ENCODE measurements around the gene OSBPL5.

OSBPL5 gene

DNA sequence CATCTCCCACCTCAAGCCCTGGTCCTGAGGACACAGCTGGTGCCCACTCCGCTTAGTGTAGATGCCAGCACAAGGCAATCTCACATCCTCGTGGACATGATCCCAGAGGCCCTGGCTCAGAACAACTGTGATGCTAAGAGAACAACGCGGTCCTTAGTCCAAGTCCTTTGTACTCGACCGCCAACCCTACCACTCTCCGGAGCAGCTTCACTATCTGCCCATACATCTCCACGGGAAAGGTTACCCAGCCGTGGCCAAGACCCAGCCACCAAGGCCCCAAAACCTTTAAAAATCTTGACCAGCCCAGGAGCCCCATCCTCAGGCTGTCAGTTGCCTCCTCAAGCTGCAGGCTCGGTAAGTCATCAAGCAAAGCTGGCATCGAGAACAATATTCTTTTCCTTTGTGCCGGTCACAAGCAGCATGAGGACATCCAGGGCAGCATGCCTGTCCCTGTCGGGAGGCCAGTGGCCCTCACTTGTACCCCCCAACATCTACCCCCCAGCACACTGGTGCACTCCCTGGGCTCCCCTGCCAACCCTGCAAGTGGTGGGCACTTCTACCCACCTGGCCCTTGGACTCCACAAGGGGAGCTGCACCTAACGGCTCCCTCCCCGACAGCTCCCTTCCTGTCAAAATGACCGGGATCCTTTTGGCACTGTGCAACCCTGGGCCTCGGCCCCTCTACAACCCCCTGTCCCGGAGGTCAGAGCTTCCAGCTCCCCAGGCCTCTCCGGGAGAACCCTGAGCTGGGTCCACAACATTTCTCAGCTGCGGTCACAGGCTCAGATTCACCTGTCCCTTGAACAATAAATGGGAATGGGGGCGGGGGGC is 2.5 kb downstream of the OSBPL5 start:
- DNase-seq: peak; percentile 13

DNA sequence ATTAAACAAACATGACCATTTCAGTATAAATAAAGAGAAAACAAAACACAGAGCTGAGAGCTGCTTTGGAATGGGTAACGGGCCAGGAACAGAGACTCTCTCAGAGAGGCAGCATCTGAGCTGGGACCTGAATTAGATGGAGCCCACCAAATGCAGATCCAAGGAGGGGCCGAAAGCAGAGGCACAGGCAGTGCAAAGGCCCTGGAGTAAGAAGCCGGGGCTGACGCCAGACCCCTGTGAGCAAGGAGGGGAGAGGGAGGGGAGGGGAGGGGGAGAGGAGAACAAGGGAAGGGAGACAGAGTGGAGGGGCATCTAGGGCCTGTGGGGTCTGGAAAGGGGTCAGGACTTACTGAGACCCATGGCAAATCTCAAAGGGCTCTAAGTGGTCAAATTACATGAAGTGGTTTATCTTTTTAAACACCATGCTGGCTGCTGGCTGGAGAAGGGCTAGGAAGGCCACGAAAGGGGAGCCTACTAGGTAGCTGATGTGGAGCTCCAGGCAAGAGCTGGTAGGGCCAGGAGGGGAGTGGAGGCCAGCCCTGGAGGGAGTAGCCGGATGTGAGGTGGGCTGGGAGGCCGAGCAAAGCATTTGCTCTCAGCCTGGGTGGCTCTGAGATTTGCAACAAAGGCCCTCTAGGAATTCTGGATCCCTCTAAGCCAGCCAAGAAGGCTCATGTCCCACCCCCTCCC is 3.2 kb downstream of the OSBPL5 start:
- DNase-seq: peak; percentile 11

DNA sequence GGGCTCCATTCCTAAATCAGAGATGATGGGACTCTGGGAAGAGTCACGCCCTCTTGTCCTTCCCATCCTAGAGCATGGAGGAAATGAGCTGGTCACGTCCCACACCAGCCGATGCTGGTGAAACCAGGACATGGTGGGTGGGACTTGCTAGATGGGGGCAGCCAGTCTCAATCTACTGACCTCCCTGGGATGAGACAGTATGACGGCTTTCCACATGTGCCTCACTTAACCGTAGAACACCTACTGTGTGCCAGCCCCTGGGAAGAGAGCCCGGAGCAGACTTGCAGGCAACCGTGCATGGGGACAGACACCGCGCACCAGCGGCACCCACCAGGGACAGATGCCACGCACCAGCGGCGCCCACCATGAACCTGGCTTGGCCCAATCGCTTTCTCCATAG is 3.8 kb downstream of the OSBPL5 start:
- DNase-seq: no peak

DNA sequence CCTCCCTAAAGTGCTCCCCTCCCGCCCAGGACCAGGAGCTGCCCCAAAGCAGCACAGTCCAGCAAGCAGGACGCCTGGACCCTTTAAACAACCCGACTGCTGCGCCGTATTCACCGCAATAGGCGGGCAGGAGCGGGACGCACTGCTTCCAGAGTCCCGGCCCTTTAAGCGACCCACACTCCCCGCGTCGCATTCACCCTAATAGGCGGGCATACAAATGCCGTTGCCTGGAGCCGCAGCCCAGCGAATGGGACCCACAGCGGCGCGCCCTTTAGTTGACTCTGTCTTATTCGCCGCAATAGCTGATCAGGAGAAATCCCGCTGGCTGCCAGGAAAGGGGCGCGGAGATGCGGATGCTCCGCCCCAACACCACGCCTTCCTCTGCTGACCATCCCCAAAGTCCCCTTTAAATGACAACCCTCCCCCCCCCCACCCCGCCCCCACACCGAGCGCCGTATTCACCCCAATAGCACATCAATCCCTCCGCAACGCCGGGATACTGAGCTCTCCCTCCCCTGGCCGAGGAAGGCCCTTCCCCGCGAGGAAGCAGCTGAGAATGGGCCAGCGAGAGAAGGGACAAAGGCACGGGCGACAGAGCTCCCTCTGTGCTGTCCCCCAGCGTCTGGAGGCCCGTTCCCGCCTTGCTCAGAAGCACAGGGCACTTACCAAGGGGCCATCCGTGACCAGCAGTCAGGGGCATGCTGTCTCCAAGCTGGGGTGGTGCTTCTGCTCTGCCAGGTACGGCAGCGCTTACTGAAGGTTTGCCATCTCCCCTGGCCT is 4.7 kb downstream of the OSBPL5 start:
- peak; percentile 93 for DNase-seq

DNA sequence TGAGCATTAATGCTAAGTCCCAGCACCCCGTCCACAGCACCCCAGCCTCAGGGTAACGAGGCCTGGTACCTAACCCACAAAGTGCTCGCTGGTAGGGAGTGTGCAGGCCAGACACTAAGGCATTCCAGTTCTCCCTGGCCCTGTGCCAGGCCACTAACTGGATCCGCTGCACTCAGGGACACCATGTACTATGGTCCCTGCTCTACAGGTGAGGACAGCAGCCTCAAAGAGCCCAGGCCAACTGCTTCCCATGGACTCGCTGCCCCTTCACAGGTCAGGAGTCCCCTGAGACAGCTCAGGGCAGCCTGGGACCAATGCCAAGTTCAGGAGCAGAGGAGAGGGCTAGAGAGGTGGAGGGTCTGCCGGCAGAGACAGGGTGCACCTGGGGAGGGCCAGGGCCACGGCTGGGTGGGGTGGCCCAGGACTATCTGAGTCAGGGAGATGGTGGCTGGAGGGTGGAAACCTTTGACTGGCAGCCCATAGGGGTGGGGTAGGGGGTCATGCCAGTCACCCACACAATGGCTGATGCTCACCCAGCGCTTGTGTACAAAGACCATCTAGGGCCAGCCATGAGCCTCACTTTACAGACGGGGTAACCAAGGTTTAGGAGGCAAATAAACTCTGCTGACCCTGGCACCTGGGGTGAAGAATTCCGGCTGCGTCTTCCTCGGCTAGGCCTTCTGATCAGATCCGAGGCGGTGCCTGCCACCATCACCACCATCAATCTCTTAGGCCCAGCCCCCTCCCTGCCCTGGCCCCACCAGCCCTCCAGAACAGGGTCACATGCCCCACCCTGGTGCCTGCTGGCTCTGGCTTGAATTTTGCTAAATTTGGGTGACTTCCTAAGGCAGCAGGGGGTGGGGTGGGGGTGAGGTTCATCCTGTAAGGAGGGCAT is 5.6 kb downstream of the OSBPL5 start:
- DNase-seq: no peak

DNA sequence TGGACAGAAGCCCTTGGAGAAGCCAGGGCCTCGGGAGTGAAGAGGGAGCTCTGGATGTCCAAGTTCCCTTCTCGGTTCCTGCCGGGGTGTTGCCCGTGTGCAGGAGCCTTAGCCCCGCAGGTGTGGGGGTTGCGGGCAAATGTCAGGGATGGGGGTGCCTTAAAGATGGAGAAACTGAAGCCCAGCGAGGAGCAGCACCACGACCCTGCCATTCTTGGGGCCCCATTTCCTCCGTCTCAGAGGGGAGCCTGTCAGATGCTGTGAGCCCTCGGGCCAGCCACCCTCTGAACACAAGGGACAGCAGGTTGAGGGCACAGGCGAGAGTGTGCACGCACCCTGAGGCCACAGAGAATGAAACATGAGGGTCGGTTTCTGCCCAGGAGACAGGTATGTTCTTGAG is 6.3 kb downstream of the OSBPL5 start:
- DNase-seq: no peak

DNA sequence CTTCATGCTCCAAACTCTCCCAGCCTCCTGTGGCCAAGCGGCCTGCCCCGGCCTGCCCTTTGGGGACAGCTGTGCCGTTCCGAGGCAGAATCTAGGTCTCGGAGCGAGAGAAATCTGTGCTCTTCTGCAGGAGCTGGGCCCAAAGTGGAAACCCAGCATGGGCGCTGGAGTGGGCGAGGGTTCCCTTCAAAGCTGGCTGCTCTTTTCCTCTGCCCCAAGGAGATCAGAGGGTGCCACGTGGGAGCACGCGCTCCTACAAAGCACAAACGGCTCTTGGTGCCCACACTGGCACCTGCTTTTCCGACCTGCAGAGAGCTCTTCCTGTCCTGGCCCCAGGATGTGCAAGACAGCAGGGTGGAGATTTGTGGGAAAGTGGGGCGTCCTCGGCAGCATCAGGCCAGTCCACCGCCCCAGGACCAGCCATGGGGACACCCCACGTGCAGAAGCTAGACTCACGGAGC is 6.9 kb downstream of the OSBPL5 start:
- DNase-seq: no peak

DNA sequence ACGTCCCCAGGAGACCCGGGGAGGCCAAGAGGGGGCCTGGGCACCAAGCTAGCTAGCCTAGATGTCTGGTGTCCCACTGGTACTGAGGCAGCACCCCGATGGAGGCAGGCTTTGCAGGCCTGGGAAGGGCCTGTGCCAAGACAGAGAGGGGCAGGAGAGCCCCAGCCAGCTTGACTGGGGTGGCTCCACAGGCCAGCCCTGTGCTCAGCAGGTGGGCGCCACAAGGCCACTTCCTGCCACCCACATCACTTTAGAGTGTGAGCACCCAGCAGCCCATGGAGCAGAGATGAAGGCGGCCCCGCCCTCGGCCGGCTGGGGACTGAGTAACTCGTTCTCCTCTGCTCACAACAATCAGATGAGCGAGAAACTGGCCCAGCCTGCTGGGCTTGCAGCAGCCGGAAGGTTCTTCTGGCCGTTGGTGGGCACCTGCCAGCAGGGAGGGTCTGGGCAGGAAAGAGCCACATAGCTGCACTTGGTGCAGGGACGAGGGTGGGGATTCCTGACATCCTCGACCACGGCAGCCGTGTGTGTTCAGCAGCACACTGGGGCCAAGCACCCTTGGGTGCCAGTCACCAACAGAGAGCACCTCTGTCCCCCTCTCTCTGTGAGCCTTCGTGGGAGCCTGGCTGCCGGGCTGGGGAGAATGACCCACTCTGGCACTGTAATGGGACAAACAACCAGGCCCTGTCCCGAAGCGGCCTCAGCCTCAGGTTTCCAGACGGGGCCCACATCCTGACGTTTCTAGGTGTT is 7.6 kb downstream of the OSBPL5 start:
- DNase-seq: no peak

DNA sequence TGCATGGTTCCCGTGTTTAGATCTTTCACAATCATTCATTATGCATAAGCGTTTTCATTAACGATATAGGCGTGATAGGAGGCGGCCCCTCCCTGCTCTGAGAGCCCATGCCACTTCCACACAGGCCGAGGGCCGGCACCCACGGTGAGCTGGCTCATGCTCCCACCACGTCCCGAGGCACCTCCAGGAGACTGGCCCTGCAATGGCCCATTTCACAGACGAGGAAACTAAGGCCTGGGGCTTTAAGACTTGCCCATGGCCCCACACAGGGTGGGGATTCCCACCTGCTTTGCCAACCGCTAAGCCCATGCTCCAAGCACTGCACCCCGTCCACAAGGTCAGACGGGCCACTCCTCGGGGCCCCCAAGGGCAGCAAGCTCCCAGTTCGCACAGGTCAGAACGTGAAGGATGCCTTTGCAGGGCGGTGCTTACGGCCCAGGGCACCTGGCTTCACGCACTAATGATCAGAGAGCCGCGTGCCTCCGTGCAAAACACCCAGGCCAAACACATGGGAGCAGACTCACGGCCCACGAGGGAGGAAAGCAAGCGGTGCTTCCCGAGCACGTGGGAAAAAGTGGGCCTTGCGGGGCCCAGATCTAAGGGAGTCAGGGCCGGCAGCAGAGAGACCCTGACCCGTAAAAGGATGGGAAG is 8.3 kb downstream of the OSBPL5 start:
- no peak for DNase-seq

DNA sequence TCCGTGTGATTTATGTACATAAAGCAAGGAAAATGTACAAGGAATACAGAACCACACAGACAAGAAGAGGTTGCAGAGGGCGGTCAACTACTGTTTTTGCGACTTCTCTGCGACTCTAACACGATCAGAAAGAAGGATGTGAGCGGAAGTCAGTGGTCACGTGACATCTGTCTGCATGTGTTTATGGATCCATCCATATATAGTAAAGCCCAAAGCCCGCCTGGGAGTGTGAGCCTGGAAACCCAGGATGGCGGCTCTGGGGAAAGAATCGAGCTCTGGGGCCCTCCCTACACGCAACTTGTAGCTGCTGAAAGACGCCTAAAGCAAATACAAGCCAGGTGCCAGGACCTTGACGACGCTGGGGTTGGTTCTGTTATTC is 8.8 kb downstream of the OSBPL5 start:
- no peak for DNase-seq

DNA sequence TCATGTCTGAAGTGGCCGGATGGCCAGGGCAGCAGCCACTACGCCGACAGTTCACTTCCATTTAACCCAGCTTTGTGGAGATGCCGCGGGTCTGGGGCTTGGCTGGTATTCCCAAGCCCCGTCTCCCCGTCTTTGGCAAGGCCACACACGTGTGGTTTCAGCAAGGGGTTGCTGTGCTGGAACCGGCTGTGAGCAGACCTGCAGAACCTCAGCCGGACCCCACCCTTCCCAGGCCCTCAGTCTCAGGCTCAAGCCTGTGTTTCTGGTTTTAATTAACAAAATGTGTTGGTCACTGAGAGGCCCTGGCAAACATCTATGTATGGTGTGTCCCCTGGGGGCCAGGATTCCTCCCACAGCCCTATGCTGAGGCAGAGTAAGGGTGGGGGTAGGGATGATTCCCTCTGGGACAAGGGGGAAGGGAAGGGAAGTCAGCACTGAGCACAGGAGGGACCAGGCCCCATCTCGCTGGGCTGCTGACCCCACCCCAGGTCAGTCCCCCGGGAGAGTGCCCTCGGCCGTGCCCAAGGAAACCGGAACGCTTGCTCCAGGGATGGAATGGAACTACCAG is 9.3 kb downstream of the OSBPL5 start:
- no peak for DNase-seq

DNA sequence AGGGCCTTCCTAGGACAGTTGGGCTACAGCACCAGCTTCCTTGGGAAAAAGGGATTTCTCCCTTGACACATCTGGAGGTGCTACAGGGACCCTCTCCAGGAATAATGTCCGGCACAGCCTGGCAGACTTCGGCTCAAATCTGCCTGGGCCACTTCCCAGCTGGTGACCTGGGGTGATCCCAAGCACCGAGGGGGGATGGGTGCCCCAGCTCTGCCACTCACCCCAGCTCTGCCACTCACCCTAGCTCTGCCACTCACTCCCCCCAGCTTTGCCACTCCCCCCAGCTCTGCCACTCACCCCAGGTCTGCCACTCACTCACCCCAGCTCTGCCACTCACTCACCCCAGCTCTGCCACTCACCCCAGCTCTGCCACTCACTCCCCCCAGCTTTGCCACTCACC is 9.9 kb downstream of the OSBPL5 start:
- DNase-seq: no peak

DNA sequence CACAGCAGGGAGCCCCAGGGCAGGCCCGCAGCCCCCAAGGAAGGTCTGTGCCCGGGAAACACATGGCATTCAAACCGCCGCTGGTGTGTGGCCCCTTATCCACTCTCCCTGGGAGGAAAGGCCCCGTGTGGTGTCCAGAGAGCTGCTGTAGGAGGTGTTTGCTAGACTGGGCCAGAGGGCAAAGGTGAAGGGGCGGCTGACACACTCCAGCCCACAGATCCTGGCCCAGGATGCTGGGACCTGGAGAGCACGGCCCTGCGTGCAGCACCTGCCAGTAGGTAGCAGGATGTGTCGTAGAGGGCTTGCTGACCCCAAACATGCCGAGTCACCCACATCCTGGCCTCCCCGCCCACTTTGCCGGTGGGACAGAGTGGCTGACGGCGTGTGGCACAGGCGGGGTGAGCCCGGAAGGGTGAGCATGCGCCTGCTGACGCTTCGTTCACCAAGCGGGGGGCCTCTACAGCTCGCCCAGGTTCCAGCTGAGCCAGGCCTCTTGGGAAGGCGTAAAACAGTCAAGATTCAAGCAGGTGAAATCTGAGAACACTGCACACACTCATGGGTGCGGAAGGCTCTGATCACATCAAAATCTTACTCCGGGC is 11.0 kb downstream of the OSBPL5 start:
- no peak for DNase-seq

DNA sequence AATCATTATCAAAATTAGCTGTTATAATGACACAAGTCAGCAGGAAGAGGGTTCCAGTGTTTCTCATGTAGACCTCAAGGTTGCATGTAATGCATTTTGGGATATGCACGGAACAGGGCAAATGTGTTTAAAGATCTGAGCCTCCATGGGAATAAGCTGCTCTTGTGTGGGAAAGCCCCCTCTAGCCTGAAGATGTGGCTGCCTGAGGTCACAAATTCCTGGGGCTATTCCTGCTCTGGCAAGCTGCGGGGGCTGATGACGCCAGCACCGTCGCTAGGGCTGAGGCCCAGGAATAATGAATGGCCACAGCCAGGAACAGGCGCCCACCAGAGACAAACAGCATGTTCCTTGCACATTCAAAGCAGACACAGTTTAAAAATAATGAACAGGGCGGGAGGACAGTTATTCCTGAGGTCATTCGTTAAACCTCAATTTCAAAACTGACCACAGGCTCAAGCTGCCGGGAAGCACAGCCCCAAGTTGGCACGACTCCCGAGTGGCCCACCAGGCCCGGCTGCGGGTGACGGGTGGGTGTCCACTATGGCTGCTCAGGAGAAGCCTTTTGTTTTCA is 11.7 kb downstream of the OSBPL5 start:
- peak; percentile 87 for DNase-seq

DNA sequence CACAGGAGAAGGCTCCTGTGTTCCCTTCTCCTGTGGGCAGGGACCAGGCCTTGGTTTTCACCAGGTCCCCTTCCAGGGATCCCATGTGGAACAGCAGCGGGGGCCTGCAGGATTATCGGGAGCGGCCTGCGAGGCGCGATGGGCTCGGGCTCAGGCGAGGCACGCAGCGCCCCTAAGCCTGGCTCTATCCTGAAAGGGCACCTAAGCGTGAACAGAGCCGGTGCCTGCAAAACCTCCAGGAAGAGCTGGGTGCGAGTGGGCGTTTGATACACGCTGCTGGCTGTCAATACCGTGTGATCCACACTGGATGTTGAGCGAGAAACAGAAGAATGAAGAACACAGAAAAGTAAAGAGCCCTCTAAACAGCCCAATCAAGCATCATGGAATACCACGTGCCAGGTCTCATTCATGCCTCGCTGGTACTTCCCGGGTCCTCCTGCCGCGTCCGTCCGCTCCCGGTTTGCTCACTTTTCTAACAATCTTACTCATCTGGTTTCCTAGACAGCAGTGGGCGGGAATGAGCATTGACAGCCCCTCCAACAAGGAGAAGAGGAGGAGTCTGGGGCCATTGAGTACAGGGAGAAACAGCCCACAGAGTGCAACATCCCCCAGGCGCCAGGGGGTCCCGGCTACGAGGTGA is 12.5 kb downstream of the OSBPL5 start:
- DNase-seq: no peak

DNA sequence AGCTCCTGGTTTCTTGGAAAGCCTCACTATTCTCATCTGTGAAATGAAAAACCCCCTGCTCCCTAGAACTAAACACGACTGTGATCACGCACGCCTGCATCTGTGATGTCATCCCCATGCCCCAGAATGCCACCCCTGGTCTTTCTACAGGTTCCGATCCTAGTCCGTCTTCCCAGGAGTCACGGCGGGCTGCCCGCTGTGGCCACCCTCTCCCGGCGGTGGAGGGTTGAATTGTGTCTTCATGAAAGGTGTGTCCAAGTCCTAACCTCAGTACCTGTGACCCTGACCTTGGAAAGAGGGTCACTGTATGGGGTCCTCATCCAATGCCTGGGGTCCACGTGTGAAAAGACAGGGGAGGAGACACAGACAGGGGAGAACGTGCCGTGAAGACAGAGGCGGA is 14.4 kb downstream of the OSBPL5 start:
- no peak for DNase-seq

DNA sequence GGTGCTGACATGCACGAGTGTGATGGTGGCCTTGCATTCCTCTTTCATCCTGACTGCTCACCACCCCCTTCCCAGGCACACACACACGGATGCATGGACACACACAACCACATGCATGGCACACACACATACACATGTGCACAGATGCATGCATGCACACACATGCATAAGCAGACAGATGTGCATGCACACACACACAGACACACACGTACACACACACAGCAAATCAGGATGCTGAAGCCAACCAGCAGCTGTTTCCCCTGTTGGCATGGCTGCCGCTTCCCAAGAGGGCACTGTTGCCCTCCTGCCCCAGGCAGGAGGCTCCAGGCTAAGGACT is 15.3 kb downstream of the OSBPL5 start:
- no peak for DNase-seq

DNA sequence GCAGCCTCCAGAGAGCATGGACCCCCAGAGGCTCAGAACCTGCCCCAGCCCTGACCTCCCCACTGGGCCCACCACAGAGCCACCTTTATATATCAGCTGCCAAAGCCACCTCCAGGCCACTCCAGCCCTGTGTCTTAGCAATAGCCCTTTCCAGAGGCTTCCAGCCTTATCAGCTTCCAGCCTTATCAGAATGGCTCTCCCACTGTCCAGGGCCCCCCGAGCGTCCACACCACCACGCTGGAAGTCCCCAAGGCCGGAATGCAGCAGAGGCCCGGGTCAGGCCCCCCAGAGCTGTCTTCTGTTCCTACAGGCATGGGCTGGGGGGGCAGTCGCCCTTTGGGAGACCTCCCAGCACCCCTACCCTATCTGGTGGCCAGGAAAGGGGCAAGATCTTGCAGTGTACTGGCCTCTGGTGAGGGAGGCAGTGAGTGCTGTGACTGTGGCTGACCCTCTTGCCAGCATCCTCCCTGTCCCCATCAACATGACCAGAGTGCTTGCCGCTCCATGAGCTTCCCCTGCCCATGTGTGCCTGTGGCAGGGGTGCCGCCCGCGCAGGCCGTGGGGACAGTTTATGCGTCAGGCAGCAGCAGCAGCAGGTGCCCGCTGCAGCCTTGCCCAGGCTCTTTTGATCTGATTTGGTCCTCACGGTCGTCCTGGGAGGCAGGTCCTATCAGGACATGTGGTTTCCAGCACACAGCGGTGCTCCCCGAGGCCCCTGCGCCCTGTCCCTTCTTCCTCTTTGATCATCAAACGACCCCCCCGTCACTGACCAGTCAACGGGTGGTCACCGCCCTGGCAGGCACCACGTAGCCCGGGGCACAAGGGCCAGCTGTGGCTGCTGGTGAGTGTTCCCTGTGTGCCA is 15.9 kb downstream of the OSBPL5 start:
- DNase-seq: no peak
